ENCODE data around the gene GIPC1.

DNA sequence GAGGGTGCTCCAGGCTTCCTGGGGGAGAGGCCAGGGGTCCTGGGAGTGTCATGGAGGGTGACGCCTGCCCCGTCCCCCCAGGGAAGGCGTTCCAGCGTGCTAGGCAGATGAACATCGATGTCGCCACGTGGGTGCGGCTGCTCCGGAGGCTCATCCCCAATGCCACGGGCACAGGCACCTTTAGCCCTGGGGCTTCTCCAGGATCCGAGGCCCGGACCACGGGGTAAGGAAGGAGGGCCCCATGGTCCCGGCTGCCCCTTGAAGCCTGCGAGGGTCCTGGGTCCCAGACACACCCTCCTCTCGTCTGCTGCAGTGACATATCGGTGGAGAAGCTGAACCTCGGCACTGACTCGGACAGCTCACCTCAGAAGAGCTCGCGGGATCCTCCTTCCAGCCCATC lies 32.2 kb downstream of the GIPC1 start:
- TF ChIP-seq, protein P1, sequence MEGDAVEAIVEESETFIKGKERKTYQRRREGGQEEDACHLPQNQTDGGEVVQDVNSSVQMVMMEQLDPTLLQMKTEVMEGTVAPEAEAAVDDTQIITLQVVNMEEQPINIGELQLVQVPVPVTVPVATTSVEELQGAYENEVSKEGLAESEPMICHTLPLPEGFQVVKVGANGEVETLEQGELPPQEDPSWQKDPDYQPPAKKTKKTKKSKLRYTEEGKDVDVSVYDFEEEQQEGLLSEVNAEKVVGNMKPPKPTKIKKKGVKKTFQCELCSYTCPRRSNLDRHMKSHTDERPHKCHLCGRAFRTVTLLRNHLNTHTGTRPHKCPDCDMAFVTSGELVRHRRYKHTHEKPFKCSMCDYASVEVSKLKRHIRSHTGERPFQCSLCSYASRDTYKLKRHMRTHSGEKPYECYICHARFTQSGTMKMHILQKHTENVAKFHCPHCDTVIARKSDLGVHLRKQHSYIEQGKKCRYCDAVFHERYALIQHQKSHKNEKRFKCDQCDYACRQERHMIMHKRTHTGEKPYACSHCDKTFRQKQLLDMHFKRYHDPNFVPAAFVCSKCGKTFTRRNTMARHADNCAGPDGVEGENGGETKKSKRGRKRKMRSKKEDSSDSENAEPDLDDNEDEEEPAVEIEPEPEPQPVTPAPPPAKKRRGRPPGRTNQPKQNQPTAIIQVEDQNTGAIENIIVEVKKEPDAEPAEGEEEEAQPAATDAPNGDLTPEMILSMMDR (IDR thresholded peaks at IDR 0.05; ENCODE audit: low read depth, low read length), result no peak
- TF ChIP-seq POLR2A (IDR thresholded peaks at IDR 0.05; ENCODE audit: extremely low read depth, insufficient read length), result no peak

Measured in NB4 (cell line).